NCI-H748 (cell line): ENCODE data around the gene RHOD.

Experiments
- DNase-seq: peaks from one replicate; lab custom pipeline; 2025; ENCODE audit not compliant: unreplicated experiment; lab: John Stamatoyannopoulos, UW

RHOD gene

DNA sequence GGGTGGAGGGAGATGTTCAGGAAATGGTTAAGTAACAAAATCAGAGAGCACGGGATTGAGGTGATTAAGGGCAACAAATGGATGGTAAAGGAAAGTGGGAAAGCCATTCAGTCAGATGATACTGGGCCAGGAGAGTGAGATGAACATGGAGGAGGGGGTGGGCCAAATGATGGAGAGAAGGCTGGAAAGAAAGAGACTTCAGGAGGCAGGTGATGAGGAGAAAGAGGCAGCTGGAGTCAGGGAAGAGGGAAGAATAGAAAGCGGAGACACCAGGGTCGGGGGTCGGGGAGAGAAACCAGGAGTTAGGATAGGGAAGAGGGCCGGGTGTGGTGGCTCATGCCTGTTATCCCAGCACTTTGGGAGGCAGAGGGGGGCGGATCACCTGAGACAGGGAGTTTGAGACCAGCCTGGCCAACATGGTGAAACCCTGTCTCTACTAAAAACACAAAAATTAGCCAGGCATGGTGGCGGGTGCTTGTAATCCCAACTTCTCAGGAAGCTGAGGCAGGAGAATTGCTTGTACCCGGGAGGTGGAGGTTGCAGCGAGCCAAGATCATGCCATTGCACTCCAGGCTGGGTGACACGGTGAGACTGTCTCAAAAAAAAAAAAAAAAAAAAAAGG lies 57.7 kb downstream of the RHOD start:
- DNase-seq: no peak

DNA sequence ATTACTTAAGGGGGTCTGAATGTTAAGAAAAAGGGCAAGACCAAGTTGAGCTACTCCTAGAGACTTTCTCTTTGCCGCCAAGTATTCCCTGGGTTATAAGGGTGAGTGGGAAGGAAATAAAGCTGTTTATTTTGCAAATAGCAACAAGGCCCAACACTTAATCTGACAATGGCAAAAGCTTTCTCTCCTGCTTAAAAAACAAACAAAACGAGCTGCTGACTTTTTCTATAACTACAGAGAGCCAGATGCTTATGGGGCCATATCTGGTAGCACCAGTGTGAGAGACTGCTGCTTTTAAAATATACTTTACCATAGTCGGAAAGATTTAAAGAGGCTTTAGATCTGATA lies 60.1 kb downstream of the RHOD start:
- no peak for DNase-seq

DNA sequence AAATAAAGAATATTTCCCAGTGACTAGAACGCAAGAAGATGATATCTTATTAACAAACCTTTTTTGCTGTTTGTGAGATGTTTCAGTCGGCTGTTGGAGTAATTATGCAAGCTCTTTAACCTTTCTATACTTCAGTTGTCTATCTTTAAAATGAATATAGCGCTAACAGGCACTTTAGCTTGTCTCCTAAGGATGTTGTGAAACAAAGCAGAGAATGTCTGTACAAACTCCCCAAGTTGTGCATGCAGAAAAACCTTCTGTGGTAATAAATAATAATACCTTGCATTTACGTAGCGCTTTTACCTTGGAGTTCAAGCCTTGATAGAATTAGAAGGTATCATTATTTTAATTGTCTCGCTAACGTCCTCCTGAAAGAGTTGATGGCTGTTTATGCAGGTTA lies 60.5 kb downstream of the RHOD start:
- peak; percentile 64 for DNase-seq

DNA sequence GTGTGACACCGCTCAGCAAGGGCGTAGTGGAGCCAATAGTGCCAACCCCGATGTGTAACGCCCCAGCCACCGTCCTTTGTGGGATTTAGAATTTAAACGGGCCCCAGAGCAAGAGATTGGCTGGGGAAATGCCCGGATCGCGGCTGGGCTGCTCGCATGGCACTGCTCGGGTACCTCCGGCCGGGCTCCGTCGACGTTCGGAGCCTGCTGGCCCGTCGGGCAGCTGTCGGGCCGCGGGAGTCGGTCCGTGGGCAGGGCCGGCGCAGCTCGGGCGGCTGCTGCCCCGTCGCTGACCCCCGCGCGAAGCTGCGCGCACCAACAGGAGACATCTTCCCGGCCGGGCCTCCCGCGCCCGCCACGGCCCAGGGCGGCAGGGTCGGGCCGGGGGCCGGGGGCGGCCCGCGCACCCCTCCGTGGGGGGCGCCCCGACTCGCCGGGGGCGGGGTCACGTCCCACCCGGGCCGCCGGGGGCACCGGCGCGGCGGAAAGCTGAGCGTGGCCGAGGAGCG lies 61.1 kb downstream of the RHOD start:
- DNase-seq: peak; percentile 64

DNA sequence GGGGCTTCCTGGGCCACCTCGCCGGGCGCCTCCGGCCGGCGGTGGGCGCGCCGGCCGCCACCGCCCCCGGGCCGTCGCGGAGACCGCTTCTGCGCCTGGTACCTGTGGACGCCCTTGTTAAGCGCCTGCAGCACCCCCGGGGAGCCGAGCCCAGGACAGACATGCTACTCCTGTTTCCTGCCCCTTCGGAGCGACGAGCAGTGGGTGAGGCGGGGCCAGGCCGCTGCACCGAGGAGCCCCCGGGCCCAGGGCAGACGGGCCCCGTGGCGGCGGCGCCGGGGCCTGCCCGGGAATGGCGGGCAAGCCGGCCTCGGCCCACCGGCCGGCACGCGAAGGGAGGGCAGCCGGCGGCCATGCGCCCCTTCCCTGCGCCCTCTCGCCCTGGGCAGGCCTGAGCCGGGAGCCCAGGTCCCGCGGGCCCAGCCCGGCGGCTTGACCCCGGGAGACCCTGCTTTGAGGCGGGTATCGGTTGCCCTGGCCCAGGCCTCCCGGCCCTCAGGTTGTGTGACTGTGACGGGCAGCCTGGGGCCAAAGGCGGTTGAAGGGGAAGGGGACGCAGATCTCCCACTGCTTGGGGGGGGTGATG lies 61.6 kb downstream of the RHOD start:
- DNase-seq: peak; percentile 55

DNA sequence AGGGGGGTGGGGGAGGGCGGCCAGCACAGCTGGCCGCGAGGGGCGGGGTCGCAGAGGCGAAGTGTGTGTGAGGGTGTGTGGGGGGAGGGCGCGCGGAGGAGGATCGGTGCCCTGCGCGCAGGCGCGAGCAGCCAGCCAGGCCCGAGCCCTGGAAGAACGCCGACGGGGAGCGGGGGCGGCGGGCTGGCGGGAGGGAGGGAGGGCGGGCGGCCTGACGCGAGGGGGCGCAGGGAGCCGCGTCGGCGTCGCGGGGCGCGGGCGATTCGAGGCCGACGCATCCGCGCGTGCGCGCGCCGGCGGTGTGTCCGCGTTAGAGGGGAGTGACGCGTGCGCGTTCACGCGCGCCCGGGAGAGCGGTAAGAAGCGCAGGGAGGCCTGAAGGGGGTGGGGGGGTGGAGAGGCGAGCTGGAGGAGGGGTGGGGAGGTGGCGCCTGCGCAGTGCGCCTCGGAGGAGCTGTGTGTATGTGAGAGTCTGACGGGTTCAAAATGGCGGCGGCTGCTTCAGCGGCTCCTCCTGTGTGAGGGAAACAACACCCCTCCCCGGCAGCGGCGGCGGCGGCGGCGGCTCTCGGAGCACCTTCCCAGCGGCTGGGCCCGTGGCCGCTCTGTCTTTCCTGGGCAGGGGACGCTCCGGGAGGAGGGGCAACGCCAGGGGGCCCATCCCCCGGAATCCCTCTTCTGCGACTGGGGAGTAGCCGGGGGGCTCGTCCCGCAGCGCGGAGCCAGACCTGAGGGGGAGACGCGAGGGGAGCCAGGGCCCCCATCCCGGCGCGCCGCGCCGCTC lies 62.3 kb downstream of the RHOD start, which contains the start of gene KDM2A:
KDM2A (plus strand) TSS at position 463 of the 784 bp plus-strand sequence. CDS start 2,054 bp downstream, outside the sequence.
- peak; percentile 99 for DNase-seq

DNA sequence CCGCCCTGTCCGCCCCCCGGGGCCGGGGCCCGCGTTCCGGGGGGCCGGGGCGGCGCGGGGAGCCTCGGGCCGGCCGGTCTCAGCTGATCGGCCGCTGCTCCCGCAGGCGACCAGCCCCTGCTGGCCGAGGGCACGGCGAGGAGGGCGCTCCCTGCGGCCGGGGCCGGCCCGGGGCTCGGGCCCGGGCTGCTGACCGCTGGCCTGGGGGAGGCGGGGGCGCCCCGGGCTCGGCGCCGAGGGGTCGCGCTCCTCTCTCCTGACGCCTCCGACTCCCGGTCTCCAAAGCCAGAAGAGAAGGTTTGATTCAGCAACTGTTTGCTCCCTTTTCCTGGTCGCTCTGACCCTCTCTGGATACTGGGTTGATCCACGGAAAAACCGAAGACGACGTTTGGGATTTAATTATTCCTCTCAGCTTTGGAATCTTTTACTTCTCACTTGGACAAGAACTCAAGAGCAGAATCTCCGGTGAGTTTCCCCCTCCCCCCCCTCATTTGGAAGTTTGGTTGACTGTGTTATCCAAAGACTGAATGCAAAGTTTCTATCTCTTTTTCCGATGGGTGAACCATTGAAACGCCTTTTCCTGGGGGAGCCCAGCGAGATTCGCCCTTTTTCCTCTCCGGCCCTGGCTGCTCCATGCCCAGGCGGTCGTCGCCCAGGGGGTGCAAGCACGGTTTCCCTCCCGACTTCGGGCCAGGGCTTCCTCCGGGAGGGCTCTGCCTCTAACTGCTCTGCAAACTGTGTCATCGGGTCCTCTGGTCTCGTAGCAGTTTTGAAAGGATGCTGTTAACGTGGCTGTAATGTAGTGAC lies 63.1 kb downstream of the RHOD start:
- peak; percentile 38 for DNase-seq

DNA sequence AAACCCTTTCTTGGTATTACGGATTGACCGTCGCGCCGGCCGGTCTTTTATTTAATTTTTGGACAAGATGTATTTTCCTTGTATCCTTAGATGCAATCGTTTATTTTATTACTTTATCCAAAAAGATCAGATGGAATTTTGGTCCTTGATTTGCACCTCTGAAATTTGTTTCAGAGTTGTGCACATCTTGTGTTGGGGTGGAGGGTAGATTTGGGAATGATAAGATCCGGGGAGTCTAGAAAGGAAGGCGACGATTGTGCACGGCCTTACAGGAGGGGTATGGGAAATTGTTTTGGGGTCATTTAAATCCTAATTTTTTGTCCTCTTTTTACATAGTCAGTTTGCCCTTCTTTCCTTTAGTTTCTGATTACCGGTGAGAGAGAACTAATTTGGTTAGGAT lies 63.8 kb downstream of the RHOD start:
- no peak for DNase-seq

DNA sequence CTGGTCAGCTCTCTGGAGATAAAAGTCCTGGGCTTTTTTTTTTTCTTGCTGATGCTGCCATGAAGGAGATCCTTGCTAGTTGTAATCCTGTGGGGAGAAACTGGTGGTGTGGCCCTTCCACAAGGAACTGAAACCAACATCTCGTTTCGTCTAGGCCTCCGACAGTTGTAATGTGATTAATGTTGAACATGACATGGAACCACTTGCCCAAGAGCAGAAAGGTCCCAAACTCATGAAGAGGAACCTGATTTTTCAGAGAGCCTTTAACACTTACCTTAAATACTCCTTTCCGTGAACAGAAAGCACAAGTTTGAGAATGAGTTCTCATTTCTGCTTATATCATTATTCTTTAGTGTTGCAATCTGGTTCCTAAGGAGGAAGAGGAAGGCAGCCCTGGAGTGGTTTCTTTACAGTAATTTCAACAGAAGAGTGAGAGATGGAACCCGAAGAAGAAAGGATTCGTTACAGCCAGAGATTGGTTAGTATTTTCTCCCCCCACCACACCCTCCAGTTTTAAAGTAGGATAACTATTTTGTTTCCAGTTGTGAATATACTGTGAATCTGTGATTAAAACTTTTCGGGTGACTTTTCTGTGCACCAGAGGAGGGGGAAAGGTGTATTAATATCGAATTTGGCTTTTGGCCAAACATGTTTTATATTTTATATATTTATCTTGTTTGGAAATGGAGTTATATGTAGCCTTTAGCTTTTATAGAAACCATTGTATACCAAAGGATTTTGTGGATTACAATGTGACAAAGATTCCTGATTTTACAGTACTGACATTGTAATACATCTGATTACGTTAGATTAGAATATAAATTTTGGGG lies 64.4 kb downstream of the RHOD start:
- peak; percentile 12 for DNase-seq
